Astrocyte of the spinal cord (primary cell): ENCODE measurements around the gene RPS15.

Experiments
- DNase-seq: peaks from one replicate; pipeline ENCODE4 v3.0.0; 2011; ENCODE audit warnings: low read depth, low spot score
- H3K4me3 ChIP-seq: 2 replicates; pipeline ENCODE4 v1.5.1; 2011; ENCODE audit warnings: low read depth, mild to moderate bottlenecking, low read length, moderate library complexity
- in situ Hi-C: cut with HindIII; loops from 2 replicates; pipeline ENCODE4 v1.10.0; 2017; ENCODE audit warnings: low sequenced_read_pairs
- TF ChIP-seq, protein P1 (sequence below): IDR thresholded peaks from 2 replicates; pipeline ENCODE4 v1.5.1; 2012; ENCODE audit warnings: low read depth, mild to moderate bottlenecking, low read length, inconsistent platforms

Gene RPS15

GRCh38 chr19:1487576-1488281 is 49.5 kb downstream of the RPS15 start:
- in situ Hi-C loops, result no loop called here
- no peak for DNase-seq
- no peak overlapping the region for H3K4me3 ChIP-seq
- TF ChIP-seq, protein P1, sequence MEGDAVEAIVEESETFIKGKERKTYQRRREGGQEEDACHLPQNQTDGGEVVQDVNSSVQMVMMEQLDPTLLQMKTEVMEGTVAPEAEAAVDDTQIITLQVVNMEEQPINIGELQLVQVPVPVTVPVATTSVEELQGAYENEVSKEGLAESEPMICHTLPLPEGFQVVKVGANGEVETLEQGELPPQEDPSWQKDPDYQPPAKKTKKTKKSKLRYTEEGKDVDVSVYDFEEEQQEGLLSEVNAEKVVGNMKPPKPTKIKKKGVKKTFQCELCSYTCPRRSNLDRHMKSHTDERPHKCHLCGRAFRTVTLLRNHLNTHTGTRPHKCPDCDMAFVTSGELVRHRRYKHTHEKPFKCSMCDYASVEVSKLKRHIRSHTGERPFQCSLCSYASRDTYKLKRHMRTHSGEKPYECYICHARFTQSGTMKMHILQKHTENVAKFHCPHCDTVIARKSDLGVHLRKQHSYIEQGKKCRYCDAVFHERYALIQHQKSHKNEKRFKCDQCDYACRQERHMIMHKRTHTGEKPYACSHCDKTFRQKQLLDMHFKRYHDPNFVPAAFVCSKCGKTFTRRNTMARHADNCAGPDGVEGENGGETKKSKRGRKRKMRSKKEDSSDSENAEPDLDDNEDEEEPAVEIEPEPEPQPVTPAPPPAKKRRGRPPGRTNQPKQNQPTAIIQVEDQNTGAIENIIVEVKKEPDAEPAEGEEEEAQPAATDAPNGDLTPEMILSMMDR, result no peak

GRCh38 chr19:1488282-1488601 is 50.0 kb downstream of the RPS15 start:
- in situ Hi-C loops, result no loop called here
- H3K4me3 ChIP-seq, result no peak overlapping the region
- no peak for DNase-seq
- TF ChIP-seq, protein P1, result no peak

DNA sequence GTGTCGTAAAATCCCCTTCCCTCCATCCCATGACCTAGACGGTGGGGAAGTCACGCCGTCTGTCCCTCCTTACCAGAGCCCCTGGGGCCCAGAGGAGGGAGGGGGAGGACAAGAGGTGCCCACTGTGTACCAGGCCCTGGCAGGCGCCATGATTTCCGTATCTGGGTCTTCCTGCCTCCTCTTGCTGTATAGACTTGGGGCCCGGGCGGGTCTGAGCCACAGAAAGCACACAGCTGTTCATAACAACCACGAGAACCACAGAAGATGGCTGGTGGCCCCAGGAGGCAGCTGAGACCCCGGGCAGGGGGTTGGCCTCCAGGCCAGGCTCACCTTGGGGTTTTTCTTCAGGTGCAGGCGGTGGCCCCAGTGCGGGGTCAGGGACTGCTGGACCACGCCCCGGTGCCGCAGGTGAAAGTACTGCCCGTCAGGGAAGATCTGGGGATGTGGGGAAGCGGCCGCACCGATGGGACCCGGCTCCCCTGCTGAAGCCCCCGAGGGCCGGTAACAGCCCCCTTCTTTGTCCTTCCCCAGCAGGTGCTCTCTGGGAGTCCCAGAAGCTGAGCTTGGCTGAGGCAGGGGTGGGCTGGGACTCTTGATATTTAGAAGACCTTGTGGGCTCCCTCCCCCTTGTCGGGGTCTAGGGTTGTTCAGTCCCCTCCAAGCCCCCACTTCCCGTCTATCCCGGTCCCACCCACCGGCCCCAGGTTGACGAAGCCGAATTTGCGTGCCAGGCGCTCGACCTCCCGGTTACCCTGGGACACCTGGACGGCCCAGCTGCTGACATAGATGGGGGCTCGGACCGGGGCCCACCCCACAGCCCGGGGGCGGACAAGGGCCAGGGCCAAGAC is 51.5 kb downstream of the RPS15 start:
- no peak for DNase-seq
- H3K4me3 ChIP-seq, result peak overlapping the region; percentile 57
- TF ChIP-seq, protein P1, result no peak
- in situ Hi-C loops, result no loop called here
